Keratinocyte (primary cell): ENCODE results near the gene RGS7BP. TPM values are rescaled to one million over a fixed set of nuclear protein-coding genes. Genes with fewer than 3 reads are reported as not detected.

Experiments
- DNase-seq: peaks from one replicate; pipeline ENCODE4 v3.0.0-alpha.2; 2011; ENCODE audit warnings: low read depth, missing footprints, low spot score
- FAIRE-seq: peaks from 2 replicates; lab custom pipeline; 2011; peaks lifted over from hg19 to GRCh38; lab: Jason Lieb, UNC
- H2AFZ ChIP-seq: 2 replicates; pipeline ENCODE4 v1.6.0; 2012; ENCODE audit warnings: low read length, control low read depth, inconsistent platforms; ENCODE audit not compliant: control insufficient read depth
- H3K27ac ChIP-seq: 2 replicates; pipeline ENCODE4 v1.5.1; 2011; ENCODE audit warnings: low read length; ENCODE audit not compliant: control insufficient read depth, insufficient read depth
- H3K27me3 ChIP-seq: 3 replicates; pipeline ENCODE4 v1.6.0; 2011; ENCODE audit warnings: low read length; ENCODE audit not compliant: control insufficient read depth, insufficient read depth; ENCODE audit errors: extremely low read depth
- H3K36me3 ChIP-seq, 2 experiments: 2 replicates in 1 of 2; 3 replicates in 1 of 2; pipeline ENCODE4 v1.5.1; 2011; ENCODE audit warnings: low read length in 2 of 2, mild to moderate bottlenecking in 1 of 2; ENCODE audit not compliant: control insufficient read depth in 2 of 2, insufficient read depth in 2 of 2; ENCODE audit errors: extremely low read depth in 1 of 2
- H3K4me1 ChIP-seq: 3 replicates; pipeline ENCODE4 v1.5.1; 2011; ENCODE audit warnings: low read length; ENCODE audit not compliant: control insufficient read depth, insufficient read depth; ENCODE audit errors: extremely low read depth
- H3K4me2 ChIP-seq: 3 replicates; pipeline ENCODE4 v1.6.0; 2011; ENCODE audit warnings: low read depth, low read length; ENCODE audit not compliant: control insufficient read depth, insufficient read depth; ENCODE audit errors: extremely low read depth
- H3K4me3 ChIP-seq, 3 experiments: fragments of 200-600 bp in 1 of 3; sonication (generic) in 1 of 3; 2 replicates in 2 of 3; 3 replicates in 1 of 3; pipeline ENCODE4 v1.5.1; 2011 to 2016; ENCODE audit warnings: low read length in 3 of 3, mild to moderate bottlenecking in 3 of 3, control low read depth in 2 of 3, inconsistent platforms in 1 of 3, low read depth in 1 of 3, mixed read lengths in 1 of 3, mixed run types in 1 of 3, moderate library complexity in 1 of 3; ENCODE audit not compliant: control insufficient read depth in 2 of 3, insufficient read depth in 2 of 3; ENCODE audit errors: extremely low read depth in 1 of 3
- H3K79me2 ChIP-seq: 2 replicates; pipeline ENCODE4 v1.6.0; 2012; ENCODE audit warnings: low read length; ENCODE audit not compliant: control insufficient read depth, insufficient read depth
- H3K9ac ChIP-seq: 3 replicates; pipeline ENCODE4 v1.6.0; 2011; ENCODE audit warnings: low read length; ENCODE audit not compliant: control insufficient read depth, insufficient read depth; ENCODE audit errors: extremely low read depth
- H3K9me1 ChIP-seq: 3 replicates; pipeline ENCODE4 v1.6.0; 2011; ENCODE audit warnings: low read length; ENCODE audit not compliant: control insufficient read depth, insufficient read depth; ENCODE audit errors: extremely low read depth
- H3K9me3 ChIP-seq: 2 replicates; pipeline ENCODE4 v1.5.1; 2012; ENCODE audit warnings: low read depth, low read length; ENCODE audit not compliant: control insufficient read depth
- H4K20me1 ChIP-seq: 3 replicates; pipeline ENCODE4 v1.6.0; 2011; ENCODE audit warnings: low read length; ENCODE audit not compliant: control insufficient read depth, insufficient read depth; ENCODE audit errors: extremely low read depth
- CTCF ChIP-seq, 3 experiments: IDR thresholded peaks in 1 of 3; conservative IDR thresholded peaks in 1 of 3; optimal IDR thresholded peaks in 1 of 3; 2 replicates in 2 of 3; 3 replicates in 1 of 3; pipeline versions ENCODE3 to v1.5.1; 2011; ENCODE audit warnings: low read length in 3 of 3, mild to moderate bottlenecking in 3 of 3, moderate library complexity in 2 of 3, control low read depth in 1 of 3, inconsistent platforms in 1 of 3; ENCODE audit not compliant: insufficient read depth in 2 of 3; ENCODE audit errors: extremely low read depth in 1 of 3
- EZH2 ChIP-seq: IDR thresholded peaks from one replicate; pipeline ENCODE4 v1.6.1; 2012; ENCODE audit warnings: inconsistent platforms, mild to moderate bottlenecking, low read length, moderate library complexity
- dilution Hi-C: fragments of 300-500 bp; cut with MboI; formaldehyde crosslinking; loops from one replicate; pipeline ENCODE4 v1.7.0; 2020; ENCODE audit warnings: low sequenced_read_pairs; ENCODE audit not compliant: extremely low pct_ligation_motif_present
- polyA plus RNA-seq, 5 experiments: library from polyadenylated mRNA; depleted of rRNA in 3 of 5; stranded (reverse) in 3 of 5; stranded (forward) in 1 of 5; unstranded in 1 of 5; fragments of >200 nt; gene quantifications; 1 replicate in 1 of 5; 2 replicates in 3 of 5; 3 replicates in 1 of 5; pipeline versions ENCODE4 v1.2.1 to v1.2.3, GENCODE V29; 2011 to 2012; ENCODE audit warnings: missing spikeins in 2 of 5, low read depth in 1 of 5, low replicate concordance in 1 of 5

RGS7BP gene
- polyA plus RNA-seq, 1 donor (not counting 4 experiments of a cell fraction or from before 2014, with no cell fraction given): not detected

GRCh38 chr5:64502196-64502595, 3.6 kb upstream of the RGS7BP start:
- DNase-seq: no peak
- Histone ChIP-seq H3K27me3 (peaks cover 41% of the 10 kb centered on the region), H3K9me1 (no peaks in the 10 kb centered on the region), H2AFZ (no peak overlapping the region), H3K4me1 (no peaks in the 10 kb centered on the region), H3K9me3 (no peaks in the 10 kb centered on the region), H3K4me2 (no peak overlapping the region), H3K9ac (no peak overlapping the region), H3K4me3 (no peak overlapping the region), H3K79me2 (no peaks in the 10 kb centered on the region), H3K27ac (no peak overlapping the region), H3K36me3 (no peaks in the 10 kb centered on the region), H4K20me1 (no peaks in the 10 kb centered on the region)
- dilution Hi-C loops: no loop called here
- no peak for FAIRE-seq
- no peak for TF ChIP-seq CTCF (optimal IDR thresholded peaks at IDR 0.05 in 1 of 3, IDR thresholded peaks at IDR 0.05 in 1 of 3, conservative IDR thresholded peaks at IDR 0.05 in 1 of 3; ENCODE audit: extremely low read depth in 1 of 3, insufficient read depth in 2 of 3, low read length in 3 of 3)
- no peak for TF ChIP-seq EZH2

GRCh38 chr5:64506567-64507263, 900 bp downstream of the RGS7BP start:
- DNase-seq (no peak), FAIRE-seq (no peak)
- Histone ChIP-seq H3K4me2 (peak overlapping the region; percentile 82), H3K27me3 (peaks cover 51% of the 10 kb centered on the region), H3K27ac (no peak overlapping the region), H3K4me1 (no peaks in the 10 kb centered on the region), H3K9me3 (no peaks in the 10 kb centered on the region), H3K79me2 (no peaks in the 10 kb centered on the region), H4K20me1 (no peaks in the 10 kb centered on the region), H3K9me1 (no peaks in the 10 kb centered on the region), H3K4me3 (peak overlapping the region; percentile 31 to 60 (median 52)), H3K9ac (no peak overlapping the region), H2AFZ (no peak overlapping the region), H3K36me3 (no peaks in the 10 kb centered on the region)
- TF ChIP-seq CTCF (optimal IDR thresholded peaks at IDR 0.05 in 1 of 3, IDR thresholded peaks at IDR 0.05 in 1 of 3, conservative IDR thresholded peaks at IDR 0.05 in 1 of 3; ENCODE audit: extremely low read depth in 1 of 3, insufficient read depth in 2 of 3, low read length in 3 of 3) (peak in 1 of 3 experiments; percentile 41), EZH2 (peak; percentile 12)
- dilution Hi-C loops: no loop called here
